ENCODE data around the gene LLGL1.

DNA sequence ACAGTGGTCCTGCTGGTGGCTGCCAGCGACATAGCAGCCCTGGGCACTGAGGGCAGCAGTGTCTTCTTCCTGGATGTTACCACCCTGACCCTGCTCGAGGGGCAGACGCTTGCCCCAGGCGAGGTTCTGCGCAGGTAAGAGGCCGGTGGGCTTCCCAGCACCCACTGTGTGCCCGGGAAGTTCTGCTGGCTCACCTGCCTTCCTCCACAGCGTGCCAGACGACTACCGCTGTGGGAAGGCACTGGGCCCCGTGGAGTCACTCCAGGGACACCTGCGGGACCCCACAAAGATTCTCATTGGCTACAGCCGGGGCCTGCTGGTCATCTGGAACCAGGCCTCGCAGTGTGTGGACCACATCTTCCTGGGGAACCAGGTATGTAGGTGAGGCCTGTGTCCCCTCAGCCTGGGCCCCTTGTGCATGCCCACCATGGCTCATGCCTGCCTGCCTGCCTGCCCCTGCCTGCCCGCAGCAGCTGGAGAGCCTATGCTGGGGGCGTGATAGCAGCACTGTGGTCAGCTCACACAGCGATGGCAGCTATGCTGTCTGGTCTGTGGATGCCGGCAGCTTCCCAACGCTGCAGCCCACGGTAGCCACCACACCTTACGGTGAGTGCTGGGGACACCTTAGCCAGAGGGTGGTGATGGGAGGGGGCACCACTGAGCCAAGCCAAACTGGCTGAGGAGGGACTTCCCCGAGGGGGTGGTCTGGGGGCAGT, 8.5 kb downstream of the LLGL1 start:
- TF ChIP-seq SIN3A (IDR thresholded peaks at IDR 0.05; ENCODE audit: borderline replicate concordance, insufficient read depth, low read length) (no peak), POLR2AphosphoS5 (IDR thresholded peaks at IDR 0.05; ENCODE audit: low read depth, low read length) (no peak), TAF1 (IDR thresholded peaks at IDR 0.05; ENCODE audit: borderline replicate concordance, insufficient read depth, low read length) (no peak), FOXP2 (optimal IDR thresholded peaks at IDR 0.05; ENCODE audit: borderline replicate concordance, extremely low read depth, extremely low read length, insufficient read depth) (no peak)
- TF ChIP-seq, protein P1, sequence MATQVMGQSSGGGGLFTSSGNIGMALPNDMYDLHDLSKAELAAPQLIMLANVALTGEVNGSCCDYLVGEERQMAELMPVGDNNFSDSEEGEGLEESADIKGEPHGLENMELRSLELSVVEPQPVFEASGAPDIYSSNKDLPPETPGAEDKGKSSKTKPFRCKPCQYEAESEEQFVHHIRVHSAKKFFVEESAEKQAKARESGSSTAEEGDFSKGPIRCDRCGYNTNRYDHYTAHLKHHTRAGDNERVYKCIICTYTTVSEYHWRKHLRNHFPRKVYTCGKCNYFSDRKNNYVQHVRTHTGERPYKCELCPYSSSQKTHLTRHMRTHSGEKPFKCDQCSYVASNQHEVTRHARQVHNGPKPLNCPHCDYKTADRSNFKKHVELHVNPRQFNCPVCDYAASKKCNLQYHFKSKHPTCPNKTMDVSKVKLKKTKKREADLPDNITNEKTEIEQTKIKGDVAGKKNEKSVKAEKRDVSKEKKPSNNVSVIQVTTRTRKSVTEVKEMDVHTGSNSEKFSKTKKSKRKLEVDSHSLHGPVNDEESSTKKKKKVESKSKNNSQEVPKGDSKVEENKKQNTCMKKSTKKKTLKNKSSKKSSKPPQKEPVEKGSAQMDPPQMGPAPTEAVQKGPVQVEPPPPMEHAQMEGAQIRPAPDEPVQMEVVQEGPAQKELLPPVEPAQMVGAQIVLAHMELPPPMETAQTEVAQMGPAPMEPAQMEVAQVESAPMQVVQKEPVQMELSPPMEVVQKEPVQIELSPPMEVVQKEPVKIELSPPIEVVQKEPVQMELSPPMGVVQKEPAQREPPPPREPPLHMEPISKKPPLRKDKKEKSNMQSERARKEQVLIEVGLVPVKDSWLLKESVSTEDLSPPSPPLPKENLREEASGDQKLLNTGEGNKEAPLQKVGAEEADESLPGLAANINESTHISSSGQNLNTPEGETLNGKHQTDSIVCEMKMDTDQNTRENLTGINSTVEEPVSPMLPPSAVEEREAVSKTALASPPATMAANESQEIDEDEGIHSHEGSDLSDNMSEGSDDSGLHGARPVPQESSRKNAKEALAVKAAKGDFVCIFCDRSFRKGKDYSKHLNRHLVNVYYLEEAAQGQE (IDR thresholded peaks at IDR 0.05; ENCODE audit: insufficient read depth in 1 of 2, low read depth in 2 of 2, low read length in 2 of 2), result no peak

Data from PFSK-1 (cell line).